Thoracic aorta (tissue), 2 donors: ENCODE measurements around the gene SLAMF8. TPM values are rescaled to one million over a fixed set of nuclear protein-coding genes. Genes with fewer than 3 reads are reported as not detected.

Experiments used
- ATAC-seq: fragments of 150-250 bp; one replicate; pipeline ENCODE4 v1.8.0; 2017; ENCODE audit warnings: low read depth; ENCODE audit not compliant: insufficient number of reproducible peaks, low FRiP score
- DNase-seq: peaks from one replicate; pipeline ENCODE4 v3.0.0-alpha.2; 2020; ENCODE audit warnings: low spot score
- H3K27ac ChIP-seq, 2 donors: fragments of 200-600 bp; sonication (generic); 1 replicate in 1 of 2; 2 replicates in 1 of 2; pipeline ENCODE4 v1.5.1; 2016; ENCODE audit warnings: mild to moderate bottlenecking in 2 of 2, moderate library complexity in 2 of 2
- H3K27me3 ChIP-seq: fragments of 200-600 bp; sonication (generic); replicated peaks from 2 replicates; pipeline ENCODE4 v1.6.0; 2016; ENCODE audit warnings: mild to moderate bottlenecking; ENCODE audit not compliant: insufficient read depth
- H3K36me3 ChIP-seq: fragments of 200-600 bp; sonication (generic); one replicate; pipeline ENCODE4 v1.5.1; 2016
- H3K4me1 ChIP-seq, 2 donors: fragments of 200-600 bp; sonication (generic); 1 replicate in 1 of 2; 2 replicates in 1 of 2; pipeline versions ENCODE4 v1.5.1 to v1.6.0; 2016; ENCODE audit warnings: low read depth in 2 of 2, mild to moderate bottlenecking in 1 of 2; ENCODE audit not compliant: control insufficient read depth in 1 of 2
- H3K4me3 ChIP-seq: fragments of 200-600 bp; sonication (generic); 2 replicates; pipeline ENCODE4 v1.5.1; 2016; ENCODE audit warnings: mild to moderate bottlenecking
- H3K9me3 ChIP-seq: fragments of 200-600 bp; sonication (generic); 2 replicates; pipeline ENCODE4 v1.5.1; 2016
- CTCF ChIP-seq: fragments of 200-600 bp; sonication (generic); IDR thresholded peaks from one replicate; pipeline ENCODE4 v1.5.1; 2019; ENCODE audit warnings: antibody characterized with exemption
- total RNA-seq, 2 donors: library from RNA; depleted of rRNA; stranded (reverse); fragments of >200 nt; gene quantifications; one replicate each; pipeline versions ENCODE4 v1.1.0 to v1.2.3, GENCODE V29; 2016

SLAMF8 gene
- total RNA-seq, 2 donors from 2014 or later: 5.6 to 9.9 TPM

- no peaks in the 10 kb centered on the region for H3K36me3 ChIP-seq
- no peaks in the 10 kb centered on the region for H3K9me3 ChIP-seq
- H3K27ac ChIP-seq: no peak within 1 kb of the TSS
- TF ChIP-seq CTCF: no peak
- no peaks in the 10 kb centered on the region for H3K27me3 ChIP-seq
- H3K4me1 ChIP-seq: no peaks in the 10 kb centered on the region
- ATAC-seq: no peak
- no peak for DNase-seq
- no peak within 1 kb of the TSS for H3K4me3 ChIP-seq
Measured at GRCh38 chr1:159802111-159802510, 24.6 kb upstream of the SLAMF8 start, which contains the start of gene FCRL6. Gene FCRL6 (plus strand): TSS chr1:159802360. CDS start chr1:159802425, 65 bp downstream.

DNA sequence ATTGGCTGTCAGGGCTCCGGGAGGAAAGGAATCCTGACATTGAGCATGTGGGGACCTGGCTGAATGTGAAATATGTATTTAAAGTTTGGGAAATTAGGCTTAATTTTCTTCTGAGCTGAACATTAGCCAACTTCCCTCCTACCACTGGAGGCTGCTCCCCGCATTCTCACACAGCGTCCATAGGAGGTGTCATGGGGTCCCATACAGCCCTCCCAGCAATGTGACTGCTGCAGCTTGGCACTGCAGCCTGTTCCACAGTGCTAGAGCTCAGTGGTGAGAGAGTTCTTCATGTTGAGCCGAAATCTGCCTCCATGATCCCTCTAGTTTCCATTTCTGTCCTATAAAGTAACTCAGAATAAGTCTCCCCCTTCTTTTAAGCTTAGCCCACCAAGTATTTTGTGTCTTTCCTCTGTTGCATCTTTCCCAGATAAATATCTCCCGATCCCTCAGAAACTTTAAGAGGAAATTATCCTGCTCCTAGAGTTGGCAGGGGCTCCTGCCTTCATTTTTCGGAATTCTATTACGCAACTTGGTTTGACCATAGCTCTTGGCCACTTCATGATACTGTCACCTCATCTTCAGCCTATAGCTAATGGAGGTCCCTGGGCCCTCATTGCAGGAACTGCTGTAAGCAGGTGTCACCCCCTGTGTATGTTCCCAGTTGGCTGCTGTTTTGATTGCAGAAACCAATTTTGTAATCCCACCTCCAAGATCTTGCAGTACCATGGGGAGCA, 22.6 kb upstream of the SLAMF8 start:
- H3K4me1 ChIP-seq: no peaks in the 10 kb centered on the region
- H3K27me3 ChIP-seq: no peaks in the 10 kb centered on the region
- H3K4me3 ChIP-seq: no peak overlapping the region
- H3K36me3 ChIP-seq: no peaks in the 10 kb centered on the region
- H3K27ac ChIP-seq: no peak overlapping the region
- TF ChIP-seq CTCF: no peak
- no peak for DNase-seq
- ATAC-seq: no peak
- no peaks in the 10 kb centered on the region for H3K9me3 ChIP-seq

DNA sequence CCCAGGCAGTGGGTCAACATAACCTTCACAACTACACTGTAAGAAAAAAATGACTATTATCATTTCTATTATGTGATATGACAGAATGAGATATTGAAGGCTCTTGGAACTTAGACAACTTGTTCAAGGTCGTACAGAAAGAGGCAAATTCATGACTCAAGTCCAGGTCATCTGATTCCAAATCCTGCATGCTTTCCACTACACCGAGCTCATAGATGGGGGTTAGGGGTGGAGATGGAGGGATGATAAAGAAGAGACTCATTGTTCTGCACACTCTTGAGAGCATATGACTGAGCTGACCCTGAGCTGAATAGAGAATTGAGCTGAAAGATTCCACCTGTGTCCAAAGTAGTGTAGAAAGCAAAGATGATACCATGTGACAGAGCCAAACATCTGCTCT, 21.7 kb upstream of the SLAMF8 start:
- Histone ChIP-seq H3K4me3 (no peak overlapping the region), H3K27ac (no peak overlapping the region), H3K36me3 (no peaks in the 10 kb centered on the region), H3K27me3 (no peaks in the 10 kb centered on the region), H3K4me1 (no peaks in the 10 kb centered on the region), H3K9me3 (no peaks in the 10 kb centered on the region)
- no peak for TF ChIP-seq CTCF
- no peak for ATAC-seq
- DNase-seq: no peak

DNA sequence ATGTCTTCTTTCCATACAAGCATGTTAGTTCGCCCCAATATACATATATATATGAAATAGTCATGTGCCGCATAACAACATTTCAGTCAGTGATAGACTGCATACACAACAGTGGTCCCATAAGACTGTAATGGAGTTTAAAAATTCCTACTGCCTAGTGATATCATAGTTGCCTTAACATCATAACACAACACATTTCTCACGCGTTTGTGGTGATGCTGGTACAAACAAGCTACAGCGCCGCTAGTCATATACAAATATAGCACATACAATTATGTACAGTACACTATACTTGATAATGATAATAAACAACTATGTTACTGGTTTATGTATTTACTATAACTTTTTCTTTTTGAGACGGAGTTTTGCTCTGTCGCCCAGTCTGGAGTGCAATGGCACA, 10.7 kb upstream of the SLAMF8 start:
- H3K9me3 ChIP-seq: no peaks in the 10 kb centered on the region
- DNase-seq: no peak

More for the DNA sequence above, 10.7 kb upstream of the SLAMF8 start:
- Histone ChIP-seq H3K36me3 (no peaks in the 10 kb centered on the region), H3K27me3 (no peaks in the 10 kb centered on the region), H3K4me3 (no peak overlapping the region), H3K4me1 (no peaks in the 10 kb centered on the region), H3K27ac (no peak overlapping the region)
- ATAC-seq: no peak
- no peak for TF ChIP-seq CTCF
